HEK293 (cell line): Measurements from ENCODE around the gene CLEC2L.

Source experiments
- CTCF ChIA-PET: fragments of 350-600 bp; formaldehyde crosslinking; extraction: SDS; loops from one replicate; lab custom pipeline; 2021; ENCODE audit warnings: antibody characterized with exemption; lab: Yijun Ruan, JAX
- POLR2A ChIA-PET: fragments of 300-600 bp; formaldehyde crosslinking; extraction: SDS; loops from one replicate; lab custom pipeline; 2020; ENCODE audit warnings: antibody characterized with exemption, inconsistent platforms; lab: Yijun Ruan, JAX
- H3K27ac ChIP-seq: fragments of 200-500 bp; sonication (Bioruptor generic); 2 replicates; pipeline ENCODE4 v1.5.1; 2014; ENCODE audit warnings: low read depth, low read length, control low read depth, inconsistent platforms; ENCODE audit errors: extremely low read depth
- H3K36me3 ChIP-seq, 2 experiments: fragments of 200-500 bp in 1 of 2; sonication (Bioruptor generic) in 1 of 2; 1 replicate in 1 of 2; 2 replicates in 1 of 2; pipeline ENCODE4 v1.5.1; 2014 to 2017; ENCODE audit warnings: inconsistent platforms in 2 of 2, low read length in 2 of 2; ENCODE audit not compliant: control insufficient read depth in 2 of 2, insufficient read depth in 1 of 2
- H3K4me1 ChIP-seq: fragments of 200-500 bp; sonication (Bioruptor generic); 2 replicates; pipeline ENCODE4 v1.5.1; 2014; ENCODE audit warnings: mild to moderate bottlenecking, low read length, inconsistent platforms; ENCODE audit not compliant: control insufficient read depth, insufficient read depth
- H3K4me3 ChIP-seq: 2 replicates; pipeline ENCODE4 v1.5.1; 2011; ENCODE audit warnings: low read depth, mild to moderate bottlenecking, control low read depth, low read length, moderate library complexity
- H3K9me3 ChIP-seq: fragments of 200-500 bp; sonication (Bioruptor generic); 2 replicates; pipeline ENCODE4 v1.5.1; 2014; ENCODE audit warnings: low read depth, low read length, inconsistent platforms; ENCODE audit not compliant: control insufficient read depth, insufficient read depth
- BCL11A ChIP-seq: fragments of 450-650 bp; formaldehyde crosslinking; IDR thresholded peaks from 2 replicates; pipeline ENCODE4 v1.5.1; 2016; ENCODE audit warnings: low read depth, missing biosample characterization, missing genetic modification characterization
- ELK4 ChIP-seq: IDR thresholded peaks from 2 replicates; pipeline ENCODE4 v1.6.1; 2011; ENCODE audit warnings: mild to moderate bottlenecking, low read depth, low read length, borderline replicate concordance
- FEZF1 ChIP-seq: fragments of 450-650 bp; formaldehyde crosslinking; IDR thresholded peaks from 2 replicates; pipeline ENCODE4 v1.5.1; 2016; ENCODE audit warnings: missing biosample characterization, missing genetic modification characterization
- GLIS2 ChIP-seq: fragments of 450-650 bp; formaldehyde crosslinking; IDR thresholded peaks from 2 replicates; pipeline ENCODE4 v1.5.1; 2016; ENCODE audit warnings: missing biosample characterization, missing genetic modification characterization
- HOXC10 ChIP-seq: sonication (generic); formaldehyde crosslinking; IDR thresholded peaks from 2 replicates; pipeline ENCODE4 v1.8.1; 2023; ENCODE audit warnings: mild to moderate bottlenecking, missing genetic modification reagents
- MZF1 ChIP-seq: fragments of 450-650 bp; formaldehyde crosslinking; IDR thresholded peaks from 2 replicates; pipeline ENCODE4 v1.5.1; 2017; ENCODE audit warnings: missing biosample characterization, missing genetic modification characterization, borderline replicate concordance
- OVOL3 ChIP-seq: fragments of 450-650 bp; formaldehyde crosslinking; IDR thresholded peaks from 2 replicates; pipeline ENCODE4 v1.5.1; 2016; ENCODE audit warnings: missing biosample characterization, missing genetic modification characterization
- TCF7L2 ChIP-seq: IDR thresholded peaks from 2 replicates; pipeline ENCODE4 v1.6.1; 2011; ENCODE audit warnings: low read depth, mild to moderate bottlenecking, inconsistent platforms, low read length, moderate library complexity, borderline replicate concordance
- YY2 ChIP-seq: fragments of 450-650 bp; formaldehyde crosslinking; IDR thresholded peaks from 2 replicates; pipeline ENCODE4 v1.5.1; 2016; ENCODE audit warnings: missing biosample characterization, missing genetic modification characterization
- ZNF114 ChIP-seq: fragments of 450-650 bp; formaldehyde crosslinking; IDR thresholded peaks from 2 replicates; pipeline ENCODE4 v1.5.0; 2017; ENCODE audit warnings: missing biosample characterization, missing genetic modification characterization
- ZNF140 ChIP-seq: fragments of 450-650 bp; formaldehyde crosslinking; IDR thresholded peaks from 2 replicates; pipeline ENCODE4 v1.5.1; 2016; ENCODE audit warnings: missing biosample characterization, missing genetic modification characterization
- ZNF16 ChIP-seq: fragments of 450-650 bp; formaldehyde crosslinking; IDR thresholded peaks from 2 replicates; pipeline ENCODE4 v1.5.1; 2016; ENCODE audit warnings: low read depth, missing biosample characterization, missing genetic modification characterization
- ZNF169 ChIP-seq: fragments of 450-650 bp; formaldehyde crosslinking; IDR thresholded peaks from 2 replicates; pipeline ENCODE4 v1.5.1; 2016; ENCODE audit warnings: missing biosample characterization, missing genetic modification characterization
- ZNF341 ChIP-seq: fragments of 450-650 bp; formaldehyde crosslinking; IDR thresholded peaks from 2 replicates; pipeline ENCODE4; 2016; ENCODE audit warnings: low read depth, missing biosample characterization, missing genetic modification characterization
- ZNF37A ChIP-seq: fragments of 450-650 bp; IDR thresholded peaks from 2 replicates; pipeline ENCODE4 v1.5.1; 2018; ENCODE audit warnings: missing biosample characterization, missing genetic modification characterization
- ZNF391 ChIP-seq: fragments of 450-650 bp; formaldehyde crosslinking; IDR thresholded peaks from 2 replicates; pipeline ENCODE4 v1.5.1; 2016; ENCODE audit warnings: low read depth, missing biosample characterization, missing genetic modification characterization, borderline replicate concordance
- ZNF433 ChIP-seq: fragments of 450-650 bp; formaldehyde crosslinking; IDR thresholded peaks from 2 replicates; pipeline ENCODE4 v1.5.1; 2016; ENCODE audit warnings: missing biosample characterization, missing genetic modification characterization, low read depth
- ZNF530 ChIP-seq: fragments of 450-650 bp; formaldehyde crosslinking; IDR thresholded peaks from 2 replicates; pipeline ENCODE4 v1.5.1; 2016; ENCODE audit warnings: low read depth, missing biosample characterization, missing genetic modification characterization
- ZNF645 ChIP-seq: fragments of 450-650 bp; formaldehyde crosslinking; IDR thresholded peaks from 2 replicates; pipeline ENCODE4; 2016; ENCODE audit warnings: missing biosample characterization, missing genetic modification characterization
- ZNF664 ChIP-seq: fragments of 450-650 bp; formaldehyde crosslinking; IDR thresholded peaks from 2 replicates; pipeline ENCODE4 v1.5.1; 2016; ENCODE audit warnings: missing biosample characterization, missing genetic modification characterization
- ZNF843 ChIP-seq: fragments of 450-650 bp; formaldehyde crosslinking; IDR thresholded peaks from 2 replicates; pipeline ENCODE4 v1.5.1; 2016; ENCODE audit warnings: missing biosample characterization, missing genetic modification characterization
- ZSCAN30 ChIP-seq: fragments of 450-650 bp; IDR thresholded peaks from 2 replicates; pipeline ENCODE4 v1.5.1; 2018; ENCODE audit warnings: missing biosample characterization, mild to moderate bottlenecking, missing genetic modification characterization, moderate library complexity
- TF ChIP-seq, protein P1 (sequence below): fragments of 450-650 bp; formaldehyde crosslinking; IDR thresholded peaks from 2 replicates; pipeline ENCODE4 v1.5.1; 2016; ENCODE audit warnings: missing biosample characterization, missing genetic modification characterization
- TF ChIP-seq, protein P2 (sequence below): fragments of 450-650 bp; formaldehyde crosslinking; IDR thresholded peaks from 2 replicates; pipeline ENCODE4 v1.5.1; 2017; ENCODE audit warnings: missing biosample characterization, missing genetic modification characterization
- TF ChIP-seq, protein P3 (sequence below): fragments of 450-650 bp; formaldehyde crosslinking; IDR thresholded peaks from 2 replicates; pipeline ENCODE4 v1.5.1; 2016; ENCODE audit warnings: missing biosample characterization, missing genetic modification characterization
- TF ChIP-seq, protein P4 (sequence below): fragments of 450-650 bp; formaldehyde crosslinking; IDR thresholded peaks from 2 replicates; pipeline ENCODE4 v1.5.1; 2016; ENCODE audit warnings: missing biosample characterization, missing genetic modification characterization
- TF ChIP-seq, protein P5 (sequence below): fragments of 450-650 bp; formaldehyde crosslinking; IDR thresholded peaks from 2 replicates; pipeline ENCODE4 v1.5.1; 2016; ENCODE audit warnings: missing biosample characterization, missing genetic modification characterization

The CLEC2L gene

GRCh38 chr7:139511315-139511714, 12.2 kb upstream of the CLEC2L start:
- CTCF ChIA-PET, result interaction anchor here (0.9 to 1.3 kb wide), 2 partner anchors 108 to 109 kb away, joined by 3 read pairs; no protein-coding TSS in a partner anchor
- POLR2A ChIA-PET, result no interaction called here

DNA sequence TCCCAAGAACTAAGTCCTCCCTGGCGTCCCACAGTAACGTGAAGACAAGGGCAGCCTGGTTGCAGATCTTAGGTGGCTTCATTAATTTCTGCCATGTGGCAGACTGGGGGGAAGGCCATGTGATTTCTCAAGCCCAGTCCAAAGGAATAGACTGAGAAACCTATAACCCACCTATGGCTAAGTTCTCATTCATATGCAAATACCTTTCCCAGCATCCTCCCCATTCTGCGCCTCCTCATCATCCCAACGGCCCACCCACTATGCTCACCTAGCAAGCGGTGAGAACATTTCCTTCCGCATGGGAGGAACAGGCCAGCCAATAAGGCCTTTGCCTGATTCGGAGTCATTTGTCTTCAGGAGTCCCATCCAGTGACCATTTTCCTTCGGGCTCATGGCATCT, 8.2 kb upstream of the CLEC2L start:
- ChIA-PET CTCF (no interaction called here), POLR2A (interaction anchor here (0.5 kb wide), 1 partner anchor 57 kb away, joined by 6 read pairs; no protein-coding TSS in a partner anchor)
- Histone ChIP-seq H3K36me3 (no peaks in the 10 kb centered on the region), H3K4me3 (no peak overlapping the region), H3K4me1 (no peaks in the 10 kb centered on the region), H3K27ac (no peak overlapping the region), H3K9me3 (no peaks in the 10 kb centered on the region)
- TF ChIP-seq, protein P1, sequence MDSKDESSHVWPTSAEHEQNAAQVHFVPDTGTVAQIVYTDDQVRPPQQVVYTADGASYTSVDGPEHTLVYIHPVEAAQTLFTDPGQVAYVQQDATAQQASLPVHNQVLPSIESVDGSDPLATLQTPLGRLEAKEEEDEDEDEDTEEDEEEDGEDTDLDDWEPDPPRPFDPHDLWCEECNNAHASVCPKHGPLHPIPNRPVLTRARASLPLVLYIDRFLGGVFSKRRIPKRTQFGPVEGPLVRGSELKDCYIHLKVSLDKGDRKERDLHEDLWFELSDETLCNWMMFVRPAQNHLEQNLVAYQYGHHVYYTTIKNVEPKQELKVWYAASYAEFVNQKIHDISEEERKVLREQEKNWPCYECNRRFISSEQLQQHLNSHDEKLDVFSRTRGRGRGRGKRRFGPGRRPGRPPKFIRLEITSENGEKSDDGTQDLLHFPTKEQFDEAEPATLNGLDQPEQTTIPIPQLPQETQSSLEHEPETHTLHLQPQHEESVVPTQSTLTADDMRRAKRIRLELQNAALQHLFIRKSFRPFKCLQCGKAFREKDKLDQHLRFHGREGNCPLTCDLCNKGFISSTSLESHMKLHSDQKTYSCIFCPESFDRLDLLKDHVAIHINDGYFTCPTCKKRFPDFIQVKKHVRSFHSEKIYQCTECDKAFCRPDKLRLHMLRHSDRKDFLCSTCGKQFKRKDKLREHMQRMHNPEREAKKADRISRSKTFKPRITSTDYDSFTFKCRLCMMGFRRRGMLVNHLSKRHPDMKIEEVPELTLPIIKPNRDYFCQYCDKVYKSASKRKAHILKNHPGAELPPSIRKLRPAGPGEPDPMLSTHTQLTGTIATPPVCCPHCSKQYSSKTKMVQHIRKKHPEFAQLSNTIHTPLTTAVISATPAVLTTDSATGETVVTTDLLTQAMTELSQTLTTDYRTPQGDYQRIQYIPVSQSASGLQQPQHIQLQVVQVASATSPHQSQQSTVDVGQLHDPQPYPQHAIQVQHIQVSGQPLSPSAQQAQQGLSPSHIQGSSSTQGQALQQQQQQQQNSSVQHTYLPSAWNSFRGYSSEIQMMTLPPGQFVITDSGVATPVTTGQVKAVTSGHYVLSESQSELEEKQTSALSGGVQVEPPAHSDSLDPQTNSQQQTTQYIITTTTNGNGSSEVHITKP, result no peak
- no peak for TF ChIP-seq GLIS2 (tag by site-specific recombination)
- TF ChIP-seq YY2 (tag by site-specific recombination), result no peak
- no peak for TF ChIP-seq MZF1 (tag by site-specific recombination)
- TF ChIP-seq OVOL3 (tag by site-specific recombination), result no peak
- no peak for TF ChIP-seq ZNF341
- no peak for TF ChIP-seq ZNF530
- TF ChIP-seq ZNF16 (tag by site-specific recombination), result no peak
- TF ChIP-seq, protein P2, sequence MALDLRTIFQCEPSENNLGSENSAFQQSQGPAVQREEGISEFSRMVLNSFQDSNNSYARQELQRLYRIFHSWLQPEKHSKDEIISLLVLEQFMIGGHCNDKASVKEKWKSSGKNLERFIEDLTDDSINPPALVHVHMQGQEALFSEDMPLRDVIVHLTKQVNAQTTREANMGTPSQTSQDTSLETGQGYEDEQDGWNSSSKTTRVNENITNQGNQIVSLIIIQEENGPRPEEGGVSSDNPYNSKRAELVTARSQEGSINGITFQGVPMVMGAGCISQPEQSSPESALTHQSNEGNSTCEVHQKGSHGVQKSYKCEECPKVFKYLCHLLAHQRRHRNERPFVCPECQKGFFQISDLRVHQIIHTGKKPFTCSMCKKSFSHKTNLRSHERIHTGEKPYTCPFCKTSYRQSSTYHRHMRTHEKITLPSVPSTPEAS (tag by site-specific recombination), result no peak

More at GRCh38 chr7:139511315-139511714, 12.2 kb upstream of the CLEC2L start:
- H3K9me3 ChIP-seq, result no peaks in the 10 kb centered on the region
- TF ChIP-seq HOXC10 (CRISPR knock-in tag) (no peak), ZNF530 (no peak), ZNF433 (tag by site-specific recombination) (no peak), ZNF114 (no peak), FEZF1 (tag by site-specific recombination) (no peak), ZNF843 (no peak), TCF7L2 (no peak), ZNF140 (tag by site-specific recombination) (no peak), ELK4 (no peak), ZNF169 (tag by site-specific recombination) (no peak), BCL11A (tag by site-specific recombination) (no peak), ZNF37A (tag by site-specific recombination) (no peak), ZNF391 (tag by site-specific recombination) (no peak), ZNF645 (tag by site-specific recombination) (no peak), ZNF664 (tag by site-specific recombination) (no peak), ZSCAN30 (tag by site-specific recombination) (no peak)
- TF ChIP-seq, protein P3, sequence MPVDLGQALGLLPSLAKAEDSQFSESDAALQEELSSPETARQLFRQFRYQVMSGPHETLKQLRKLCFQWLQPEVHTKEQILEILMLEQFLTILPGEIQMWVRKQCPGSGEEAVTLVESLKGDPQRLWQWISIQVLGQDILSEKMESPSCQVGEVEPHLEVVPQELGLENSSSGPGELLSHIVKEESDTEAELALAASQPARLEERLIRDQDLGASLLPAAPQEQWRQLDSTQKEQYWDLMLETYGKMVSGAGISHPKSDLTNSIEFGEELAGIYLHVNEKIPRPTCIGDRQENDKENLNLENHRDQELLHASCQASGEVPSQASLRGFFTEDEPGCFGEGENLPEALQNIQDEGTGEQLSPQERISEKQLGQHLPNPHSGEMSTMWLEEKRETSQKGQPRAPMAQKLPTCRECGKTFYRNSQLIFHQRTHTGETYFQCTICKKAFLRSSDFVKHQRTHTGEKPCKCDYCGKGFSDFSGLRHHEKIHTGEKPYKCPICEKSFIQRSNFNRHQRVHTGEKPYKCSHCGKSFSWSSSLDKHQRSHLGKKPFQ (tag by site-specific recombination), result no peak
- TF ChIP-seq, protein P4, sequence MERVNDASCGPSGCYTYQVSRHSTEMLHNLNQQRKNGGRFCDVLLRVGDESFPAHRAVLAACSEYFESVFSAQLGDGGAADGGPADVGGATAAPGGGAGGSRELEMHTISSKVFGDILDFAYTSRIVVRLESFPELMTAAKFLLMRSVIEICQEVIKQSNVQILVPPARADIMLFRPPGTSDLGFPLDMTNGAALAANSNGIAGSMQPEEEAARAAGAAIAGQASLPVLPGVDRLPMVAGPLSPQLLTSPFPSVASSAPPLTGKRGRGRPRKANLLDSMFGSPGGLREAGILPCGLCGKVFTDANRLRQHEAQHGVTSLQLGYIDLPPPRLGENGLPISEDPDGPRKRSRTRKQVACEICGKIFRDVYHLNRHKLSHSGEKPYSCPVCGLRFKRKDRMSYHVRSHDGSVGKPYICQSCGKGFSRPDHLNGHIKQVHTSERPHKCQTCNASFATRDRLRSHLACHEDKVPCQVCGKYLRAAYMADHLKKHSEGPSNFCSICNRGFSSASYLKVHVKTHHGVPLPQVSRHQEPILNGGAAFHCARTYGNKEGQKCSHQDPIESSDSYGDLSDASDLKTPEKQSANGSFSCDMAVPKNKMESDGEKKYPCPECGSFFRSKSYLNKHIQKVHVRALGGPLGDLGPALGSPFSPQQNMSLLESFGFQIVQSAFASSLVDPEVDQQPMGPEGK (tag by site-specific recombination), result no peak
- TF ChIP-seq, protein P5, sequence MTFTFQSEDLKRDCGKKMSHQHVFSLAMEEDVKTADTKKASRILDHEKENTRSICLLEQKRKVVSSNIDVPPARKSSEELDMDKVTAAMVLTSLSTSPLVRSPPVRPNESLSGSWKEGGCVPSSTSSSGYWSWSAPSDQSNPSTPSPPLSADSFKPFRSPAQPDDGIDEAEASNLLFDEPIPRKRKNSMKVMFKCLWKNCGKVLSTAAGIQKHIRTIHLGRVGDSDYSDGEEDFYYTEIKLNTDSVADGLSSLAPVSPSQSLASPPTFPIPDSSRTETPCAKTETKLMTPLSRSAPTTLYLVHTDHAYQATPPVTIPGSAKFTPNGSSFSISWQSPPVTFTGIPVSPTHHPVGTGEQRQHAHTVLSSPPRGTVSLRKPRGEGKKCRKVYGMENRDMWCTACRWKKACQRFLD (tag by site-specific recombination), result no peak
- TF ChIP-seq, all 188 proteins: peak for 0
- Histone ChIP-seq H3K27ac (no peak overlapping the region), H3K4me1 (no peaks in the 10 kb centered on the region), H3K4me3 (no peak overlapping the region), H3K36me3 (no peaks in the 10 kb centered on the region)
